BJ (cell line): Measurements from ENCODE around the gene CD40. TPM values are rescaled to one million over a fixed set of nuclear protein-coding genes. Genes with fewer than 3 reads are reported as not detected.

Experiments
- CTCF ChIA-PET: fragments of 350-600 bp; formaldehyde crosslinking; extraction: SDS; loops from one replicate; lab custom pipeline; 2021; ENCODE audit warnings: antibody characterized with exemption, inconsistent platforms; lab: Yijun Ruan, JAX
- POLR2A ChIA-PET: fragments of 300-600 bp; sonication (Branson Sonifier 250); formaldehyde crosslinking; extraction: SDS; loops from one replicate; lab custom pipeline; 2021; ENCODE audit warnings: antibody characterized with exemption; lab: Charles Lee
- DNase-seq: peaks from one replicate; pipeline ENCODE4 v3.0.0-alpha.2; 2011; ENCODE audit warnings: low read depth
- H3K27me3 ChIP-seq: 2 replicates; pipeline ENCODE4 v1.6.0; 2011; ENCODE audit warnings: low read length; ENCODE audit not compliant: control insufficient read depth, insufficient read depth
- H3K36me3 ChIP-seq: 2 replicates; pipeline ENCODE4 v1.5.1; 2011; ENCODE audit warnings: low read length; ENCODE audit not compliant: control insufficient read depth, insufficient read depth
- H3K4me3 ChIP-seq: 2 replicates; pipeline ENCODE4 v1.5.1; 2011; ENCODE audit warnings: low read depth, mild to moderate bottlenecking, control low read depth, low read length
- polyA plus RNA-seq: library from polyadenylated mRNA; depleted of rRNA; stranded (reverse); fragments of >200 nt; gene quantifications from 2 replicates; pipeline ENCODE4 v1.2.3, GENCODE V29; 2011
- TF ChIP-seq, protein P1 (sequence below): IDR thresholded peaks from 2 replicates; pipeline ENCODE4 v1.5.1; 2011; ENCODE audit warnings: low read depth, mild to moderate bottlenecking, control low read depth, inconsistent platforms, low read length, moderate library complexity; ENCODE audit not compliant: insufficient read depth

The CD40 gene
- polyA plus RNA-seq, 1 experiment: 11.6 TPM

GRCh38 chr20:46158476-46158987 lies 40.4 kb downstream of the CD40 start:
- ChIA-PET POLR2A (interaction anchor here (0.6 kb wide), 1 partner anchor 443 kb away, joined by 8 read pairs; no protein-coding TSS in a partner anchor), CTCF (no interaction called here)
- Histone ChIP-seq H3K36me3 (no peaks in the 10 kb centered on the region), H3K27me3 (peaks cover 12% of the 10 kb centered on the region), H3K4me3 (no peak overlapping the region)
- TF ChIP-seq, protein P1, sequence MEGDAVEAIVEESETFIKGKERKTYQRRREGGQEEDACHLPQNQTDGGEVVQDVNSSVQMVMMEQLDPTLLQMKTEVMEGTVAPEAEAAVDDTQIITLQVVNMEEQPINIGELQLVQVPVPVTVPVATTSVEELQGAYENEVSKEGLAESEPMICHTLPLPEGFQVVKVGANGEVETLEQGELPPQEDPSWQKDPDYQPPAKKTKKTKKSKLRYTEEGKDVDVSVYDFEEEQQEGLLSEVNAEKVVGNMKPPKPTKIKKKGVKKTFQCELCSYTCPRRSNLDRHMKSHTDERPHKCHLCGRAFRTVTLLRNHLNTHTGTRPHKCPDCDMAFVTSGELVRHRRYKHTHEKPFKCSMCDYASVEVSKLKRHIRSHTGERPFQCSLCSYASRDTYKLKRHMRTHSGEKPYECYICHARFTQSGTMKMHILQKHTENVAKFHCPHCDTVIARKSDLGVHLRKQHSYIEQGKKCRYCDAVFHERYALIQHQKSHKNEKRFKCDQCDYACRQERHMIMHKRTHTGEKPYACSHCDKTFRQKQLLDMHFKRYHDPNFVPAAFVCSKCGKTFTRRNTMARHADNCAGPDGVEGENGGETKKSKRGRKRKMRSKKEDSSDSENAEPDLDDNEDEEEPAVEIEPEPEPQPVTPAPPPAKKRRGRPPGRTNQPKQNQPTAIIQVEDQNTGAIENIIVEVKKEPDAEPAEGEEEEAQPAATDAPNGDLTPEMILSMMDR: no peak
- DNase-seq: no peak

DNA sequence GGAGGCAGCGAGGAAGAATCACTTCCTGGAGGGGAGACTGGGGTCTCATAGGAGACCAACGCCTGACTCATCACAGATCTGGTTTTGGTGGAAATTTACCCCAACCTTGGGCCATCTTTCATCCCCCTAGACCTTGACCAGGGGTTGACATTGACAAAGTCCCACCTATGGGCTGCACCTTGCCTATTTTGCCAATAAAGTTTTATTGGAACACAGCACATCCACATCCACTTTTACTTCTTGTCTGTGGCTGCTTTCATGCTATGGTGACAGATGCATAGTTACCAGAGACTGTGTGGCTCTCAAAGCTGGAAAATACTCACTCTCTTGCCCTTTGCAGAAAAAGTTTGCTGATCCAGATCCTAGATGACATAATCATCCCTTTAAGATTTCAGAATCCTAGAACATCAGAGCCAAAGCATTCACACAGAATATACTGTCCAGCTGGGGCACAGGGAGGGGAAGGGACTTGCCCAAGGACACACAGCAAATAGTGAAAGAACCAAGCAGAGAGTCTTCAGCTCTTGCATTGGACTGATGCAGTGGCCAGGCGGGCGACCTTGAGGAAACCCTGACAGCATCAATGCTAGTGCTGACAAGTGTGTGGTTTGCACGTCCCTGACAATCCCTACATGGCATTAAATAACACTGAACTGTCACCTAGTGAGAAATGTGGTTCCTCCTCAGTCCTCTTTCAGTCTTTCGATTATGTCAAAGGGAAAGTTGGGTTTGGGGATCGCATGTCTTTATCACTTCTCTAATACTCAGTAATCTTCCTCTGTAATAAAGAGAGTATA lies 41.2 kb downstream of the CD40 start:
- ChIA-PET CTCF (interaction anchor here (1.6 kb wide), 1 partner anchor 8 kb away, joined by 4 read pairs; no protein-coding TSS in a partner anchor), POLR2A (no interaction called here)
- Histone ChIP-seq H3K27me3 (peaks cover 13% of the 10 kb centered on the region), H3K36me3 (no peaks in the 10 kb centered on the region), H3K4me3 (no peak overlapping the region)
- no peak for DNase-seq
- TF ChIP-seq, protein P1: no peak

DNA sequence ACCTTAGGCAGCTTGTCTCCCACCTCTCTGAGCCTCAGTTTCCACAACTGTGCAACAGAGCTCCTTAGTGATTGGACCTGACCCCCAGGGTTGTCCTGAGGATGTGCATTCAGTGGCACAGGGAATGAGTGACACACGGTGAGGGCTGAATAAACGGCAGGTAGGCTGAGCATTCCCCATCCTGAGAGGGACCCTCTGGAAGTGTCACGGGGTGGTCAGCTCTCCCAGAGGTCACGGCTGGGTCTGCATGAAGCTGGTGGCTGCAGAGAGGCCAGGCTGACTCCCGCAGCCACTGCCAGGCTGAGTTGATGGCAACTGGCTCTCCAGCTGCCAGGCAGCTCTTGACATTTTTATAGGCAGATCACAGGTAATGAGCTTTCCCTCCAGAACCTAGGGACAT lies 42.5 kb downstream of the CD40 start:
- Histone ChIP-seq H3K36me3 (no peaks in the 10 kb centered on the region), H3K4me3 (no peak overlapping the region), H3K27me3 (peaks cover 15% of the 10 kb centered on the region)
- CTCF ChIA-PET: interaction anchor here (0.9 to 1.6 kb wide), 3 partner anchors 9 to 138 kb away, joined by 4 read pairs; no protein-coding TSS in a partner anchor
- TF ChIP-seq, protein P1: no peak
- no peak for DNase-seq
- POLR2A ChIA-PET: no interaction called here

GRCh38 chr20:46161921-46162320 lies 43.8 kb downstream of the CD40 start:
- TF ChIP-seq, protein P1: no peak
- Histone ChIP-seq H3K4me3 (no peak overlapping the region), H3K27me3 (peaks cover 15% of the 10 kb centered on the region), H3K36me3 (no peaks in the 10 kb centered on the region)
- CTCF ChIA-PET: interaction anchor here (1.0 to 1.6 kb wide), 3 partner anchors 11 to 140 kb away, joined by 3 to 4 read pairs (median 3); no protein-coding TSS in a partner anchor
- POLR2A ChIA-PET: no interaction called here
- DNase-seq: no peak

DNA sequence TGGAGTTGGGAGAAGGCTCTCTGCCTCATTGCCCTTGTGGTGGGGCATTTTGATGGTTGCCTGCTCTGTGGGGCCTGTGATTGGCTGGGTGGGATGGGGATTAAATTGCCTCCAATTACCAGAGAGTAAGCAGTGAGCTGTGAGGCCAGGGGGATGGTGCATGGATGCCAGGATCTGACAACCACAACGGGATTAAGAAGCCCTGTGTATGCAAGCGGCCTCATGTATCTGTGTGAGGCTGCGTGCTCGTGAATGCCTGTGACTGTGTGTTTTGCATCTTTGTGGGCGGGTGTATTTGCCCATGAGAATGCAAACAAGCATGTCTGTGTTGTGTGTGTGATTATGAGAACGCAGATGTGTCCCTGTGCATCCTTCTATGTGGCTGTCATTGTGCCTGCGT lies 46.1 kb downstream of the CD40 start:
- peaks cover 13% of the 10 kb centered on the region for H3K27me3 ChIP-seq
- ChIA-PET CTCF (no interaction called here), POLR2A (no interaction called here)
- H3K36me3 ChIP-seq: no peaks in the 10 kb centered on the region
- TF ChIP-seq, protein P1: no peak
- no peak overlapping the region for H3K4me3 ChIP-seq
- no peak for DNase-seq
